Hematopoietic multipotent progenitor cell (in vitro differentiated cells): Measurements from ENCODE around the gene CHDH. TPM values are rescaled to one million over a fixed set of nuclear protein-coding genes. Genes with fewer than 3 reads are reported as not detected.

Source experiments
- DNase-seq, 3 donors: peaks; one replicate each; pipeline ENCODE4 v3.0.0-alpha.2; 2011 to 2015; ENCODE audit warnings: low read depth in 2 of 3, low spot score in 2 of 3
- small RNA-seq: library from RNA; depleted of rRNA; stranded (forward); fragments of <200 nt; gene quantifications from one replicate; pipeline ENCODE3, GENCODE V24; 2012
- total RNA-seq: library from RNA; depleted of rRNA; stranded (reverse); fragments of >200 nt; gene quantifications from one replicate; pipeline ENCODE4 v1.2.3, GENCODE V29; 2012

The CHDH gene
- total RNA-seq, 1 donor: under 0.01 TPM

- no peak for DNase-seq
These were observed 82.0 kb downstream of the CHDH start for GRCh38 chr3:53764026-53764775.

- DNase-seq: no peak
These were observed 82.9 kb downstream of the CHDH start for GRCh38 chr3:53763353-53763752.

Small RNA genes lying within 50 kb of the gene (small RNA-seq; reads per million reads assigned to genes)
- gene AC012467.1: not detected

Other genes with a start within 250 kb of the CHDH start
- under 0.01 TPM for gene IL17RB, start 149 bp upstream of the CHDH start, total RNA-seq
- gene ACTR8, start 35.7 kb upstream of the CHDH start, total RNA-seq: 21.0 TPM
- gene SELENOK, start 45.4 kb upstream of the CHDH start, total RNA-seq: 18.9 TPM